IMR-90 (cell line): Measurements from ENCODE around the gene ASCL5. TPM values are rescaled to one million over a fixed set of nuclear protein-coding genes. Genes with fewer than 3 reads are reported as not detected.

ENCODE experiments used
- ATAC-seq: fragments of 200-7000 bp; cut with Tn5 transposase; 2 replicates; pipeline ENCODE4 v1.9.1; 2020; ENCODE audit warnings: low read depth, mild to moderate bottlenecking, moderate library complexity
- BruUV-seq: library from RNA; stranded (reverse); fragments of 400-500 nt; replicated peaks from 2 replicates; lab custom pipeline; 2021; lab: Mats Ljungman, UMichigan
- CTCF ChIA-PET: fragments of 300-600 bp; formaldehyde crosslinking; extraction: SDS; loops from one replicate; lab custom pipeline; 2021; ENCODE audit warnings: antibody characterized with exemption; lab: Yijun Ruan, JAX
- POLR2A ChIA-PET: fragments of 300-600 bp; sonication (Branson Sonifier 250); formaldehyde crosslinking; loops from one replicate; lab custom pipeline; 2022; ENCODE audit warnings: antibody characterized with exemption; ENCODE audit not compliant: unreplicated experiment; lab: Charles Lee
- DNase-seq: peaks from one replicate; pipeline ENCODE4 v3.0.0; 2013
- H2AFZ ChIP-seq: replicated peaks from 2 replicates; pipeline ENCODE3; 2013; ENCODE audit warnings: low read length, mild to moderate bottlenecking; ENCODE audit not compliant: poor library complexity
- H2AK5ac ChIP-seq: 2 replicates; pipeline ENCODE4 v1.6.1; 2013; ENCODE audit warnings: low read depth, low read length, inconsistent platforms
- H2AK9ac ChIP-seq: replicated peaks from 2 replicates; pipeline ENCODE3; 2013; ENCODE audit warnings: mild to moderate bottlenecking, low read depth, low read length, moderate library complexity; ENCODE audit not compliant: poor library complexity
- H2BK120ac ChIP-seq: 2 replicates; pipeline ENCODE4 v1.6.1; 2013; ENCODE audit warnings: low read depth, low read length, inconsistent platforms
- H2BK15ac ChIP-seq: 3 replicates; pipeline ENCODE4 v1.6.1; 2013; ENCODE audit warnings: low read depth, low read length, inconsistent platforms
- H2BK20ac ChIP-seq: 2 replicates; pipeline ENCODE4 v1.6.1; 2013; ENCODE audit warnings: low read depth, mild to moderate bottlenecking, inconsistent platforms, low read length, moderate library complexity
- H2BK5ac ChIP-seq: 2 replicates; pipeline ENCODE4 v1.6.1; 2013; ENCODE audit warnings: mild to moderate bottlenecking, low read depth, low read length, inconsistent platforms; ENCODE audit not compliant: poor library complexity, severe bottlenecking
- H3K14ac ChIP-seq: replicated peaks from 2 replicates; pipeline ENCODE4 v1.6.1; 2013; ENCODE audit warnings: low read depth, low read length, inconsistent platforms
- H3K18ac ChIP-seq: 2 replicates; pipeline ENCODE4 v1.6.1; 2013; ENCODE audit warnings: low read depth, low read length, control low read depth
- H3K23ac ChIP-seq: 2 replicates; pipeline ENCODE4 v1.6.1; 2013; ENCODE audit warnings: low read depth, low read length, inconsistent platforms
- H3K27ac ChIP-seq: 2 replicates; pipeline ENCODE4 v1.5.1; 2013; ENCODE audit warnings: mild to moderate bottlenecking, control low read depth, low read length; ENCODE audit not compliant: insufficient read depth
- H3K27me3 ChIP-seq: 2 replicates; pipeline ENCODE4 v1.6.1; 2013; ENCODE audit warnings: low read length; ENCODE audit not compliant: control insufficient read depth, insufficient read depth
- H3K36me3 ChIP-seq: 2 replicates; pipeline ENCODE4 v1.6.1; 2013; ENCODE audit warnings: low read length, mixed read lengths; ENCODE audit not compliant: control insufficient read depth, insufficient read depth
- H3K4ac ChIP-seq: 2 replicates; pipeline ENCODE4 v1.6.1; 2013; ENCODE audit warnings: low read depth, low read length, inconsistent platforms
- H3K4me1 ChIP-seq: 2 replicates; pipeline ENCODE4 v1.6.1; 2013; ENCODE audit warnings: low read length, mixed read lengths; ENCODE audit not compliant: control insufficient read depth, insufficient read depth
- H3K4me2 ChIP-seq: 2 replicates; pipeline ENCODE4 v1.6.1; 2013; ENCODE audit warnings: low read depth, mild to moderate bottlenecking, control low read depth, low read length, moderate library complexity
- H3K4me3 ChIP-seq: 2 replicates; pipeline ENCODE4 v1.5.1; 2013; ENCODE audit warnings: low read depth, mild to moderate bottlenecking, control low read depth, low read length, moderate library complexity; ENCODE audit not compliant: insufficient read depth
- H3K56ac ChIP-seq: 2 replicates; pipeline ENCODE4 v1.6.1; 2013; ENCODE audit warnings: low read length, inconsistent platforms; ENCODE audit not compliant: insufficient read depth; ENCODE audit errors: extremely low read depth
- H3K79me1 ChIP-seq, 2 experiments: 2 replicates each; pipeline ENCODE4 v1.6.1; 2013; ENCODE audit warnings: low read length in 2 of 2, inconsistent platforms in 1 of 2, low read depth in 1 of 2
- H3K9ac ChIP-seq: 2 replicates; pipeline ENCODE4 v1.6.1; 2013; ENCODE audit warnings: low read depth, low read length, control low read depth
- H3K9me1 ChIP-seq: 2 replicates; pipeline ENCODE4 v1.6.1; 2013; ENCODE audit warnings: low read length, inconsistent platforms; ENCODE audit not compliant: insufficient read depth
- H3K9me3 ChIP-seq: 2 replicates; pipeline ENCODE4 v1.6.1; 2013; ENCODE audit warnings: low read length; ENCODE audit not compliant: control insufficient read depth, insufficient read depth
- H4K20me1 ChIP-seq: 2 replicates; pipeline ENCODE4 v1.6.1; 2013; ENCODE audit warnings: low read length, inconsistent platforms; ENCODE audit not compliant: insufficient read depth
- H4K5ac ChIP-seq: 2 replicates; pipeline ENCODE4 v1.6.1; 2013; ENCODE audit warnings: mild to moderate bottlenecking, low read depth, low read length, control low read depth
- H4K8ac ChIP-seq, 2 experiments: 2 replicates each; pipeline ENCODE4 v1.6.1; 2013; ENCODE audit warnings: low read depth in 2 of 2, low read length in 2 of 2, control low read depth in 1 of 2, inconsistent platforms in 1 of 2
- H4K91ac ChIP-seq: 2 replicates; pipeline ENCODE4 v1.6.1; 2013; ENCODE audit warnings: low read depth, low read length, inconsistent platforms; ENCODE audit not compliant: insufficient read depth
- BHLHE40 ChIP-seq: fragments of 150-350 bp; IDR thresholded peaks from 2 replicates; pipeline ENCODE4 v1.6.1; 2016; ENCODE audit warnings: mild to moderate bottlenecking, low read depth, low read length
- CEBPB ChIP-seq: IDR thresholded peaks from 2 replicates; pipeline ENCODE4 v1.6.1; 2012; ENCODE audit warnings: low read depth, low read length, improper control_type of control experiment
- CHD1 ChIP-seq: IDR thresholded peaks from 2 replicates; pipeline ENCODE4 v1.6.1; 2012; ENCODE audit warnings: low read depth, low read length, improper control_type of control experiment
- CTCF ChIP-seq: conservative IDR thresholded peaks from 2 replicates; pipeline ENCODE4 v1.5.1; 2012; ENCODE audit warnings: mild to moderate bottlenecking, low read depth, low read length, improper control_type of control experiment
- ELK1 ChIP-seq: fragments of 150-350 bp; IDR thresholded peaks from 2 replicates; pipeline ENCODE4 v1.6.1; 2016; ENCODE audit warnings: low read depth, mild to moderate bottlenecking, low read length, moderate library complexity, borderline replicate concordance
- FOS ChIP-seq: fragments of 150-350 bp; IDR thresholded peaks from 2 replicates; pipeline ENCODE4 v1.6.1; 2016; ENCODE audit warnings: low read depth, low read length
- MAZ ChIP-seq: IDR thresholded peaks from 2 replicates; pipeline ENCODE4 v1.6.1; 2012; ENCODE audit warnings: low read depth, mild to moderate bottlenecking, low read length, improper control_type of control experiment, moderate library complexity, borderline replicate concordance
- MXI1 ChIP-seq: IDR thresholded peaks from 2 replicates; pipeline ENCODE4 v1.6.1; 2012; ENCODE audit warnings: low read depth, mild to moderate bottlenecking, low read length, moderate library complexity, borderline replicate concordance
- RAD21 ChIP-seq: IDR thresholded peaks from 2 replicates; pipeline ENCODE4 v1.6.1; 2012; ENCODE audit warnings: low read length, improper control_type of control experiment
- RCOR1 ChIP-seq: IDR thresholded peaks from 2 replicates; pipeline ENCODE4 v1.6.1; 2012; ENCODE audit warnings: mild to moderate bottlenecking, low read length, improper control_type of control experiment; ENCODE audit not compliant: insufficient replicate concordance
- RFX5 ChIP-seq: IDR thresholded peaks from 2 replicates; pipeline ENCODE4 v1.8.0; 2012; ENCODE audit warnings: low read depth, mild to moderate bottlenecking, low read length, moderate library complexity
- USF2 ChIP-seq: fragments of 150-350 bp; IDR thresholded peaks from 2 replicates; pipeline ENCODE4 v1.6.1; 2017; ENCODE audit warnings: mild to moderate bottlenecking, antibody characterized with exemption, low read length, low read depth
- WGBS, 2 experiments: methylation state at CpG; one replicate each; pipeline versions ENCODE4 v1.1.5 to v1.1.7; 2013; ENCODE audit warnings: missing lambda C conversion rate in 2 of 2; ENCODE audit not compliant: insufficient read length in 1 of 2; ENCODE audit errors: extremely low coverage in 2 of 2; 5-methylcytosine and 5-hydroxymethylcytosine counted together
- dilution Hi-C: fragments of 300-500 bp; cut with HindIII; formaldehyde crosslinking; loops from one replicate; pipeline ENCODE4 v1.14.3; 2018; ENCODE audit warnings: low sequenced_read_pairs; ENCODE audit not compliant: unreplicated experiment
- in situ Hi-C: fragments of 300-500 bp; cut with MboI; formaldehyde crosslinking; loops from 3 replicates; pipeline ENCODE4 v1.14.3; 2019; ENCODE audit warnings: low sequenced_read_pairs, inconsistent platforms, mixed read lengths
- intact Hi-C: fragments of 100-400 bp; cut with micrococcal nuclease; formaldehyde crosslinking; loops from 2 replicates; pipeline ENCODE4 v1.10.0; 2022
- polyA plus RNA-seq, 3 experiments: library from polyadenylated mRNA; depleted of rRNA; stranded (reverse); fragments of >200 nt; gene quantifications; 2 replicates each; pipeline ENCODE4 v1.2.3, GENCODE V29; 2012; ENCODE audit warnings: low replicate concordance in 1 of 3
- total RNA-seq: library from RNA; depleted of rRNA; stranded (reverse); fragments of >200 nt; gene quantifications from 2 replicates; pipeline ENCODE4 v1.2.3, GENCODE V29; 2012

The ASCL5 gene
- total and polyA plus RNA-seq, 2 of the 4 experiments (the other 2 are of a cell fraction) = not detected

- H2BK120ac ChIP-seq = no peak overlapping the region
- TF ChIP-seq BHLHE40 (no peak), CEBPB (no peak), RAD21 (no peak), USF2 (no peak), RCOR1 (no peak), MXI1 (no peak), MAZ (no peak), CTCF (no peak), ELK1 (no peak), FOS (no peak), CHD1 (no peak), RFX5 (no peak)
- no peak overlapping the region for H2BK5ac ChIP-seq
- no peak for ATAC-seq
- H3K4me2 ChIP-seq = no peak overlapping the region
- H4K20me1 ChIP-seq = no peaks in the 10 kb centered on the region
- no peaks in the 10 kb centered on the region for H3K9me3 ChIP-seq
- H3K56ac ChIP-seq = no peak overlapping the region
- H2BK20ac ChIP-seq = no peak overlapping the region
- no peak overlapping the region for H4K91ac ChIP-seq
- H4K8ac ChIP-seq = no peak overlapping the region
- H3K79me1 ChIP-seq = no peaks in the 10 kb centered on the region
- dilution Hi-C loops = no loop called here
- ChIA-PET CTCF (interaction anchor here (0.6 to 1.2 kb wide), 2 partner anchors 36 to 327 kb away, joined by 3 read pairs; no protein-coding TSS in a partner anchor), POLR2A (no interaction called here)
- DNase-seq = no peak
- no peak overlapping the region for H3K23ac ChIP-seq
- H4K5ac ChIP-seq = no peak overlapping the region
- in situ Hi-C loops = no loop called here
- H3K4ac ChIP-seq = no peak overlapping the region
- no peaks in the 10 kb centered on the region for H3K4me1 ChIP-seq
- 89% methylated on average over 13 of the region's 17 CpGs; no CpG with 5 or more reads in 1 of the 2 experiments for WGBS, 2 experiments
- H3K18ac ChIP-seq = no peak overlapping the region
- H2BK15ac ChIP-seq = no peak overlapping the region
- no peaks in the 10 kb centered on the region for H3K9me1 ChIP-seq
- no peak overlapping the region for H3K27ac ChIP-seq
- no peak overlapping the region for H2AFZ ChIP-seq
- H3K27me3 ChIP-seq = peaks cover 66% of the 10 kb centered on the region
- H3K36me3 ChIP-seq = no peaks in the 10 kb centered on the region
- no peak overlapping the region for H3K14ac ChIP-seq
- H3K9ac ChIP-seq = no peak overlapping the region
- no TSS peak for BruUV-seq
- no peak overlapping the region for H3K4me3 ChIP-seq
- no peak overlapping the region for H2AK9ac ChIP-seq
- no peak overlapping the region for H2AK5ac ChIP-seq
- intact Hi-C loops = no loop called here
Observed at GRCh38 chr1:201077736-201078135, 49.2 kb downstream of the ASCL5 start.
